ENCODE results near the gene SEMA4C. TPM values are rescaled to one million over a fixed set of nuclear protein-coding genes. Genes with fewer than 3 reads are reported as not detected.

Gene SEMA4C
- total RNA-seq, 1 experiment from 2014 or later: 16.3 TPM

DNA sequence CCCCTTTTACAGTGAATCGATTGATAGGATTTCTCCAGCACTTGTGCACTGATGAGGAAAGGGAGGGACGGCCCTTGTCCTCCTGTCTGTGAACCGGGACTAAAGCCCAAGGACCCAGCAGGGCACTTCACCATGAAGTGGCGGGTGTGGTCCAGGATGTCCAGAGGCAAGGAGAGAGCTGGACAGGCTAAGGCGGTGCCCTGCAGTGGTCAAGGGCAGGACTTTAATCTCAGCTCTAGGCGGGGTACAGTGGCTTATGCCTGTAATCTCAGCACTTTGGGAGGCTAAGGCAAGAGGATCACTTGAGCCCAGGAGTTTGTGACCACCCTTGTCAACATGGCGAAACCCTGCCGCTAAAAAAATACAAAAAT lies 28.2 kb upstream of the SEMA4C start:
- DNase-seq (ENCODE audit: unreplicated experiment): no peak
- TF ChIP-seq, protein P1, sequence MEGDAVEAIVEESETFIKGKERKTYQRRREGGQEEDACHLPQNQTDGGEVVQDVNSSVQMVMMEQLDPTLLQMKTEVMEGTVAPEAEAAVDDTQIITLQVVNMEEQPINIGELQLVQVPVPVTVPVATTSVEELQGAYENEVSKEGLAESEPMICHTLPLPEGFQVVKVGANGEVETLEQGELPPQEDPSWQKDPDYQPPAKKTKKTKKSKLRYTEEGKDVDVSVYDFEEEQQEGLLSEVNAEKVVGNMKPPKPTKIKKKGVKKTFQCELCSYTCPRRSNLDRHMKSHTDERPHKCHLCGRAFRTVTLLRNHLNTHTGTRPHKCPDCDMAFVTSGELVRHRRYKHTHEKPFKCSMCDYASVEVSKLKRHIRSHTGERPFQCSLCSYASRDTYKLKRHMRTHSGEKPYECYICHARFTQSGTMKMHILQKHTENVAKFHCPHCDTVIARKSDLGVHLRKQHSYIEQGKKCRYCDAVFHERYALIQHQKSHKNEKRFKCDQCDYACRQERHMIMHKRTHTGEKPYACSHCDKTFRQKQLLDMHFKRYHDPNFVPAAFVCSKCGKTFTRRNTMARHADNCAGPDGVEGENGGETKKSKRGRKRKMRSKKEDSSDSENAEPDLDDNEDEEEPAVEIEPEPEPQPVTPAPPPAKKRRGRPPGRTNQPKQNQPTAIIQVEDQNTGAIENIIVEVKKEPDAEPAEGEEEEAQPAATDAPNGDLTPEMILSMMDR (IDR thresholded peaks at IDR 0.05; ENCODE audit: unreplicated experiment): no peak
- Mint-ChIP-seq H3K4me1 (ENCODE audit: insufficient read depth, unreplicated experiment) (peaks cover 43% of the 10 kb centered on the region), H3K27me3 (ENCODE audit: insufficient read depth, unreplicated experiment) (no peaks in the 10 kb centered on the region), H3K27ac (ENCODE audit: low read depth, unreplicated experiment) (no peak overlapping the region), H3K4me3 (ENCODE audit: unreplicated experiment) (no peak overlapping the region), H3K9me3 (ENCODE audit: unreplicated experiment) (no peaks in the 10 kb centered on the region), H3K36me3 (ENCODE audit: insufficient read depth, unreplicated experiment) (no peaks in the 10 kb centered on the region)
- no TSS peak for BruUV-seq (replicated peaks)
- POLR2A ChIA-PET: no interaction called here
- intact Hi-C loops (cut with micrococcal nuclease): no loop called here
- CTCF ChIA-PET: interaction anchor here (1.4 kb wide), 1 partner anchor 57 kb away, joined by 3 read pairs; no protein-coding TSS in a partner anchor

DNA sequence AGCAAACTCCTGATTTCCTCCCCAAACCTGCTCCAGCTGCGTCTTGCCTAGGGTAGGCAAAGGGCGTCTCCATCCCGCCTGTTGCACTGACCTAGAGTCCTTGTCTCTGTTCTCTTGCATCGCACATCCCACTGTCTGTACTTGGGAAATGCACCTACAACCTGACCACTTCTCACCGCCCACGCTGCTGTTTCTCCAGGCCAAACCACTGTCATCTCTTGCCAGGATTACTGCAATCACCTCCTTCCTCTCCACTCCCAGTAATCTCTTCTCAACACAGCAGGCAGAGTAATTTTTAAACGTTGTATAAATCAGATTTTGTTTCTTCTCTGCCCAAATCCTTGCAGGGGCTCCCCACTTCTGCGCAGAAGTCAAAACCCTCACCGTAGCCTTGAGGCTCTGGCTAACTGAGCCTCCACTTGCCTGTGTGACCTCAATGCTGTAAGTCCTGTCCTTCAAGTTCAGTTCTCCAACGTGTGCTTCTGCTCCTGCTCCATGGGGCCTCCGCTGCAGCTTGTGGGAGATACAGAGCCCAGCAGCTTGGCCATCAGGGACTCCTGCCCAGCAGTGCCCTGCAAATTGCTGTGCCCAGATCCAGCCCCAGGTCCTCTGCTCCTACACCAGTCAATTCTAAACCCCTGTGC lies 27.7 kb upstream of the SEMA4C start:
- Mint-ChIP-seq H3K4me1 (ENCODE audit: insufficient read depth, unreplicated experiment) (peaks cover 43% of the 10 kb centered on the region), H3K36me3 (ENCODE audit: insufficient read depth, unreplicated experiment) (no peaks in the 10 kb centered on the region), H3K4me3 (ENCODE audit: unreplicated experiment) (no peak overlapping the region), H3K27me3 (ENCODE audit: insufficient read depth, unreplicated experiment) (no peaks in the 10 kb centered on the region), H3K9me3 (ENCODE audit: unreplicated experiment) (no peaks in the 10 kb centered on the region), H3K27ac (ENCODE audit: low read depth, unreplicated experiment) (no peak overlapping the region)
- peak; percentile 87 for DNase-seq (ENCODE audit: unreplicated experiment)
- BruUV-seq (replicated peaks): no TSS peak
- TF ChIP-seq, protein P1 (IDR thresholded peaks at IDR 0.05; ENCODE audit: unreplicated experiment): no peak
- intact Hi-C loops (cut with micrococcal nuclease): no loop called here
- POLR2A ChIA-PET: interaction anchor here (0.8 kb wide), 1 partner anchor 13 kb away, joined by 3 read pairs; no protein-coding TSS in a partner anchor
- CTCF ChIA-PET: interaction anchor here (1.4 kb wide), 1 partner anchor 57 kb away, joined by 3 read pairs; no protein-coding TSS in a partner anchor

DNA sequence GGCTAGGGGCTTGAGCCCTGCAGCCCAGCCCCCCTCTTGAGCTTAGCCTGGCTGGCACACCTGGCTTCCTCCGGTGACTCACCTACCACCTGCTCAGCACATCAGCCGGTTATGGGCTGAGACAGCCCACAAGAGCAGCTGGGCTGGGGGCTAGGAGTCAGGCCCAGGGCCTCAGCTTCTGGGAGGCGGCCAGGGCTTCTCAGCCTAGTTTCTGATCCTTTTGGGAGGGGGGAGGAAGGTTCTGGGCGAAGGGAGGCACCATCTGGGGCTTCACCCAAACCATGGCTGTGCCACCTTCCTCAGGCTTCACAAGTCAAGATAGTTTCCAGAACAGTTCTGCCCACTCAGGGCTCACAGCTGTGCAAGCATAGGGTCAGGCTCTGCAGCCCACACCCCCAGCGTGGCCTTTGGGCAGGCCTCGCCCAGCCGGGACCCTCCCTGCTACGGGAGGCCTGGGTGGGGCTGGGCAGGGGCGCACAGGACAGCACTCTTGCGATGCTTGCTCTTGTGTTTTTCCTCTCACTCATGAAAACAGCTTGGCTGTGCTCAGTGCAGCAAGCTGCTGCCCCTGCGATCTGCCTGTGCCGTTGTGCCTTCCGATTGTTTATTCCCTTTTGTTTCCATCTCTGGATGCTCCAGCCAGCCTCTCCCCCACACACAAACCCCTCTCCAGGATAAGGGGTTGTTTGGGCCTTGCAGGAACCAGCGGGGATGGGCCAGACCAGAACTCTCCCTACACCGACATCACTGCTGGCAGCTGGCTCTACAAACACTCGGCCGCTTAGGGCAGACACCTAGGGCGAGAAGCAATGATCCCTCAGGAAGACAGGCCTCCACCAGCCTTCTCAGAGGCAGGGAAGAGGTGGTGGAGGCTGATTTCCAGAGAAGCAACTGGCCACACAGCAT lies 26.1 kb upstream of the SEMA4C start:
- no peaks in the 10 kb centered on the region for H3K9me3 Mint-ChIP-seq (ENCODE audit: unreplicated experiment)
- no peaks in the 10 kb centered on the region for H3K36me3 Mint-ChIP-seq (ENCODE audit: insufficient read depth, unreplicated experiment)
- H3K4me1 Mint-ChIP-seq (ENCODE audit: insufficient read depth, unreplicated experiment): peaks cover 51% of the 10 kb centered on the region
- ChIA-PET POLR2A (interaction anchor here (0.7 to 2.2 kb wide), 5 partner anchors 21 to 50 kb away, joined by 3 to 11 read pairs (median 6); partner anchors contain the start of genes ANKRD39 and SEMA4C), CTCF (interaction anchor here (0.8 to 2.0 kb wide), 2 partner anchors 54 to 65 kb away, joined by 4 to 6 read pairs; no protein-coding TSS in a partner anchor)
- BruUV-seq (replicated peaks): no TSS peak
- intact Hi-C loops (cut with micrococcal nuclease): no loop called here
- DNase-seq (ENCODE audit: unreplicated experiment): peak; percentile 73
- no peaks in the 10 kb centered on the region for H3K27me3 Mint-ChIP-seq (ENCODE audit: insufficient read depth, unreplicated experiment)
- no peak overlapping the region for H3K4me3 Mint-ChIP-seq (ENCODE audit: unreplicated experiment)
- no peak overlapping the region for H3K27ac Mint-ChIP-seq (ENCODE audit: low read depth, unreplicated experiment)
- TF ChIP-seq, protein P1 (IDR thresholded peaks at IDR 0.05; ENCODE audit: unreplicated experiment): no peak
